T-helper 17 cell (primary cell): Measurements from ENCODE around the gene RFX2. TPM values are rescaled to one million over a fixed set of nuclear protein-coding genes. Genes with fewer than 3 reads are reported as not detected.
"Not testable (repeated sequence)": the region's sequence is repeated elsewhere in the genome, so short reads cannot be mapped to it uniquely, and the experiment has no call there.

Experiments used
- ATAC-seq: fragments of 150-1000 bp; cut with Tn5 transposase; 2 replicates; pipeline ENCODE4 v1.10.0; 2021; ENCODE audit warnings: mild to moderate bottlenecking, moderate library complexity
- DNase-seq, 3 donors: peaks; one replicate each; pipeline versions ENCODE4 v3.0.0 to v3.0.0-alpha.2; 2020 to 2021
- H3K9me3 ChIP-seq: one replicate; pipeline ENCODE4 v1.7.0; 2013; ENCODE audit warnings: low read length, mild to moderate bottlenecking; ENCODE audit not compliant: control insufficient read depth, poor library complexity, severe bottlenecking
- H3K27ac Mint-ChIP-seq: one replicate; pipeline ENCODE4 v1.8.0; 2022; ENCODE audit warnings: mild to moderate bottlenecking, moderate library complexity, mixed read lengths
- H3K27me3 Mint-ChIP-seq: one replicate; pipeline ENCODE4 v1.8.0; 2022; ENCODE audit warnings: mixed read lengths
- H3K36me3 Mint-ChIP-seq: one replicate; pipeline ENCODE4 v1.8.0; 2022; ENCODE audit warnings: low read depth, mixed read lengths
- H3K4me1 Mint-ChIP-seq: one replicate; pipeline ENCODE4 v1.8.0; 2022; ENCODE audit warnings: mild to moderate bottlenecking, mixed read lengths
- H3K4me3 Mint-ChIP-seq: one replicate; pipeline ENCODE4 v1.8.0; 2022; ENCODE audit warnings: mild to moderate bottlenecking, moderate library complexity, mixed read lengths
- total RNA-seq, 4 donors: library from RNA in 2 of 4; stranded (reverse) in 2 of 4; gene quantifications; one replicate each; pipeline ENCODE4 v1.2.3 and lab custom pipeline; 2022 to 2026

Gene RFX2
- total RNA-seq, 2 donors from 2014 or later = 9.0 to 23.3 TPM

DNA sequence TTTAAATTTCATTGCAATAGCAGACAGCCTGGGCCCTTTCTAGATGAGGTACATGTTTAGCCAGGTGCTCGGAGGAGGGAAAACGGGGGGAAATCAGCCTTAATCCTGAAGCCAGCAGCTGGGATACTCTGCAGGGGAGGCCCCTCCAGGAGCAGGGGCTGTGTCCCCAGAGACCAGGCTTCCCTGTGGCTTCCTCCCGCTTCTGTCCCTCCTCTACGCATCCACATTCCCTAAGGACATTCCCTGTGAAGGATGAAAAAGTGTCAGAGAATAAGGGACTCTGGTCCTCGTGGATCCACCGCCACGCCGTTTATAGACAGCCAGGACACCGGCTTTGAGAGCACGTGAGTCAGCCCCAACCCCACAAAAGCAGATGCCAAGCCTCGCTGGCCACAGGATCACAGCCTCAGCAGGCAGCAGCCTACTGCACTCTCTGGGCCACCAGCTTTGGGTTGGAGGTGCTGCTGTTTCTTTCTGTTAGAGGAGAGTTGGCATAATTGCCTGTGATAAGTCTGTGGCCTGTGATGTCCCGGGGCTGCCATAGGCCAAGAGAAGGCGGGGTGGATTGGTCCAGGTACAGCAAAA is 95.7 kb downstream of the RFX2 start:
- no peaks in the 10 kb centered on the region for H3K27me3 Mint-ChIP-seq
- H3K27ac Mint-ChIP-seq = no peak overlapping the region
- H3K9me3 ChIP-seq = no peaks in the 10 kb centered on the region
- H3K4me1 Mint-ChIP-seq = no peaks in the 10 kb centered on the region
- peaks cover 2% of the 10 kb centered on the region for H3K36me3 Mint-ChIP-seq
- DNase-seq (no peak), ATAC-seq (no peak)
- no peak overlapping the region for H3K4me3 Mint-ChIP-seq

DNA sequence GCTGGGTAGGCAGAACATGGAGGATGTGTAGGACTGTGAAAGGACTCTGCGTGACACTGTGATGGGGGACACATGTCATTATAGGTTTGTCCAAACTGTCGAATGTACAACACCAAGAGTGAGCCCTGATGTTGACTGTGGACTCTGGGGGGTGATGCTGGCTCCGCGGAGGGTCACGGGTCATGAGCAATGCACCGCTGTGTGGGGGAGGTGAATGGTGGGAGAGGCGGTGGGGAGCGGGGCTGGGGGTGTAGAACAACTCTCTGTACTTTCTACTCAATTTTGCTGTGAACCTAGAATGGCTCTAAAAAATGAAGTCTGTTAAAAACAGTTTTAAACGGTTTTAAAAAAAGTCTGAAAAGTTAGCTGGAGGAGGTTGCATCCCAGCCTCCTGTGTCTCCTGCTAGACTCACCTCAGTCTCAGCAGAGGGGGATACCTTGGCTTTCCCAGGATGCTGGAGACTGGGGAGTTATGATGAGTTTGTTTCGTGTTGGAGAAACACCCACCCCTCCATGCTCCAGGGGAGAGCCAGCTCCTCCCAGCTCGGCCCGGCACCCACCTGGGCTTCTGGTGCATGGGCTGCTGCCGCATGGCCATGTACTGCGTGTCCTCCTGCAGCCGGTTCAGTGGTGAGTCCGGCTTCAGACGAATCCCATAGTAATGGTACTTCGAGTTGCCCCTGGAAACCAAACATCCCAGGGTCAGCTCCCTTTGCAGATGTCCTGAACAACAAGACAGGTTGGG is 97.7 kb downstream of the RFX2 start:
- no peaks in the 10 kb centered on the region for H3K27me3 Mint-ChIP-seq
- H3K36me3 Mint-ChIP-seq = no peaks in the 10 kb centered on the region
- DNase-seq = no peak
- peaks cover 1% of the 10 kb centered on the region for H3K4me1 Mint-ChIP-seq
- H3K4me3 Mint-ChIP-seq = no peak overlapping the region
- ATAC-seq = no peak
- H3K9me3 ChIP-seq = no peaks in the 10 kb centered on the region
- no peak overlapping the region for H3K27ac Mint-ChIP-seq

DNA sequence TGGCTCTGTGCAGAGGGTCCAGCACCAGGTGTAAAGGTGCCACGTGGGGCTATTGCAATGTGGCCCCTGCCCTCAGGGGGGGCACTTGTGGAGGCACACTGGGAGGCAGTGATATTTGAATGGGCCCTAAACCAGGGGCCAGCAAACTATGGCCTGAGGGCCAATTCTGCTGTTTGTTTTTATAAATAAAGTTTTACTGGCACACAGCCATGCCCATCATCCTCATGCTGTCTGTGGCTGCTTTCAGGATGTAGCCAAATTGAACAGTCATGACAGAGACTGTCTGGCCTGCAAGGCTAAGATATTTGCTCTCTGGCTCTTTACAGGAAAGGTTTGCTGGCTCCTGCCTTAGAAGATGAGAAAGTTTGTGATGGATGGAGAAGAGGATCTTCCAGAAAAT is 98.5 kb downstream of the RFX2 start:
- ATAC-seq (no peak), DNase-seq (no peak)

DNA sequence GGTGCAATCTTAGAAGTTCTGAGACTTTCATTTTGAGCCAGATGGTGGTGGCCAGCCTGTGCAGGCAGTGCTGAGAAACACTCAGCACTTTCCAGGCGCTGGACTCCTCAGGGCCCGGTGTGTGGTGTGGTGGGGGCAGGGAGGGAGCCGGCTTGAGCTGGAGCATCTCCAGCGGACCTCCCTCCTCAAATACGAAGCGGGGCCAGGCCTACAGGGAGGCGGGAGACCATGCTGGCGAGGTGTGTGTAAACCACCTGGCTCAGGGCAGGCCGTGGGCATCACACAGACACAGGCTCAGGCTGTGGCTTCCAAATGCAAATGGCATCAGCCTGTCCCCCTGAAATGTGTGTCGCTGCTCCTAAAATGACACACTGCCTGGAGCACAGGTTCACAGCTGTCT is 99.1 kb downstream of the RFX2 start:
- no peaks in the 10 kb centered on the region for H3K9me3 ChIP-seq
- no peak overlapping the region for H3K4me3 Mint-ChIP-seq
- DNase-seq (no peak), ATAC-seq (no peak)
- H3K4me1 Mint-ChIP-seq = peaks cover 5% of the 10 kb centered on the region
- no peaks in the 10 kb centered on the region for H3K36me3 Mint-ChIP-seq
- no peaks in the 10 kb centered on the region for H3K27me3 Mint-ChIP-seq
- no peak overlapping the region for H3K27ac Mint-ChIP-seq

More for the DNA sequence above, 98.5 kb downstream of the RFX2 start:
- H3K4me1 Mint-ChIP-seq = peaks cover 5% of the 10 kb centered on the region
- no peak overlapping the region for H3K4me3 Mint-ChIP-seq
- H3K36me3 Mint-ChIP-seq = no peaks in the 10 kb centered on the region
- no peak overlapping the region for H3K27ac Mint-ChIP-seq
- H3K9me3 ChIP-seq = no peaks in the 10 kb centered on the region
- H3K27me3 Mint-ChIP-seq = no peaks in the 10 kb centered on the region

DNA sequence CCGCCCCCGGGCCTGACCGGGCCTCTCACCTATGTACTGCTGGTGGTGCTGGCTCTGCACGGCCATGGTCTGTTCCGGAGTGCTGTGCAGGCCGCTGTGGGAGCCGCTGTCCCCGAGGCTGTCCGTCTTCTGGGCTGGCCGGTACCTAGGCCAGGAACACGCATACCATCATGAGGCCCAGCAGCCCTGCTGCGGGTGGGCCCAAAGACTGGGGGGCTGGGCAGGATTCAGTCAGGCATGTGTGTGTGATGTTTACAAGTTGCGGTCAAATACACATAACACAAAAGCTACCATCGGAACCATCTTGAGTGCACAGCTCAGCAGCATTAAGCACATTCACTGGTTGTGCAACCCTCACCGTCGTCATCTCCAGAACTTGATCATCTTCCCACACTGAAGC is 100.2 kb downstream of the RFX2 start:
- DNase-seq (no peak), ATAC-seq (no peak)
- Mint-ChIP-seq H3K4me1 (peaks cover 5% of the 10 kb centered on the region), H3K27ac (no peak overlapping the region), H3K4me3 (no peak overlapping the region), H3K27me3 (no peaks in the 10 kb centered on the region), H3K36me3 (no peaks in the 10 kb centered on the region)
- H3K9me3 ChIP-seq = no peaks in the 10 kb centered on the region

DNA sequence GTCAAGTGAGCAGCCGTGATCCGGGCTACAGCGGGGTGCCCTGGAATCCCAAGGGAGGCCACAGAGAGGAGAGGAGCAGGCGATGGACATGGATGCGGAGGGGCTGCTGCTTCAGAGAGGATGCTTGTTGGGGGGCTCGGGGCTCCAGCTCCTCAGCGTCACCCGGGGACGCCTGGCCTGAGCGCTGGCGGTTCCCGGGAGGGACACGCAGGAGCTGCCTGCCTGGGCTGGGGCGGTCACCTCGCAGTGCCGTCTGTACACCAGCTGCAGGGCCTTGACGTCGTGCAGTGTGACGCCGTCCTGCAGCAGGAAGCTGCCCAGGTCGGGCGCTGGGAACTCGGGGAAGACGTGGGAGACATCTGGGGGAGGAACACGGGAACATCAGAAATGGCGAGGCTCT is 102.4 kb downstream of the RFX2 start:
- H3K4me1 Mint-ChIP-seq = peaks cover 5% of the 10 kb centered on the region
- H3K36me3 Mint-ChIP-seq = no peaks in the 10 kb centered on the region
- DNase-seq = no peak
- H3K4me3 Mint-ChIP-seq = no peak overlapping the region
- H3K27me3 Mint-ChIP-seq = no peaks in the 10 kb centered on the region
- no peak for ATAC-seq
- no peaks in the 10 kb centered on the region for H3K9me3 ChIP-seq
- no peak overlapping the region for H3K27ac Mint-ChIP-seq

DNA sequence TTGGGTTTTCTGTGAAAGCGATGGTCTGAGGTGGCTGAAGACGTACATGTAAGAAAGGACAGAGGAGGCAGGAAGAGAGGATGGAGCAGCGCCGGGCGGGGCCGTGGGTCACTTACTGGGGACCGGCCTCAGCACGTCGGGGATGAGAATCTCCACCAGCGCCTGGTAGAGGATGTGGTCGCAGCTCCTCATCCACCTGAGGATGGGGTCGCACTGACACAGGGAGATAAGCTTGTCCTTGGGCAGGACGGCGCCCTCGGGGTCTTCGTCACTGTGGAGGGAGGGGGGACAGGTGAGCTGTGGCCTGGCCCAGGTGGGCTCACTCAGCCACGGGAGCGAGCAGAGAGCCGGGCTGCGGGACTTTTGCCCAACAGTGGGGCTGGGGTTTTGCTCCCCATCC is 103.4 kb downstream of the RFX2 start:
- Mint-ChIP-seq H3K4me1 (peaks cover 5% of the 10 kb centered on the region), H3K4me3 (no peak overlapping the region), H3K36me3 (no peaks in the 10 kb centered on the region), H3K27ac (no peak overlapping the region), H3K27me3 (no peaks in the 10 kb centered on the region)
- DNase-seq = no peak
- H3K9me3 ChIP-seq = no peaks in the 10 kb centered on the region
- ATAC-seq = no peak

DNA sequence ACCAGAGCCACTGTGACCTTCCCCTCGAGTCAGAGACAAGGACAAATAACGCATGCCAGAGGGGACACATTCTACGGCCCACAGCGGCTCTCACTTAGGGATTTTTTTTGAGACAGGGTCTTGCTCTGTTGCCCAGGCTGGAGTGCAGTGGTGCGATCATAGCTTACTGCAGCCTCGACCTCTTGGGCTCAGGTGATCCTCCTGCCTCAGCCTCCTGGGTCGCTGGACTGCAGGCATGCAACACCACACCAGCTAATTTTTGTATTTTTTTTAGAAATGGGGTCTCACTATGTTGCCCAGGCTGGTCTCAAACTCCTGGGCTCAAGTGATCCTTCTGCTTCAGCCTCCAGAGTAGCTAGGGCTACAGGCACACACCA is 104.2 kb downstream of the RFX2 start:
- not testable (repeated sequence) for H3K4me1 Mint-ChIP-seq, H3K9me3 ChIP-seq, H3K4me3 Mint-ChIP-seq, H3K36me3 Mint-ChIP-seq, ATAC-seq, DNase-seq, H3K27ac Mint-ChIP-seq, H3K27me3 Mint-ChIP-seq

DNA sequence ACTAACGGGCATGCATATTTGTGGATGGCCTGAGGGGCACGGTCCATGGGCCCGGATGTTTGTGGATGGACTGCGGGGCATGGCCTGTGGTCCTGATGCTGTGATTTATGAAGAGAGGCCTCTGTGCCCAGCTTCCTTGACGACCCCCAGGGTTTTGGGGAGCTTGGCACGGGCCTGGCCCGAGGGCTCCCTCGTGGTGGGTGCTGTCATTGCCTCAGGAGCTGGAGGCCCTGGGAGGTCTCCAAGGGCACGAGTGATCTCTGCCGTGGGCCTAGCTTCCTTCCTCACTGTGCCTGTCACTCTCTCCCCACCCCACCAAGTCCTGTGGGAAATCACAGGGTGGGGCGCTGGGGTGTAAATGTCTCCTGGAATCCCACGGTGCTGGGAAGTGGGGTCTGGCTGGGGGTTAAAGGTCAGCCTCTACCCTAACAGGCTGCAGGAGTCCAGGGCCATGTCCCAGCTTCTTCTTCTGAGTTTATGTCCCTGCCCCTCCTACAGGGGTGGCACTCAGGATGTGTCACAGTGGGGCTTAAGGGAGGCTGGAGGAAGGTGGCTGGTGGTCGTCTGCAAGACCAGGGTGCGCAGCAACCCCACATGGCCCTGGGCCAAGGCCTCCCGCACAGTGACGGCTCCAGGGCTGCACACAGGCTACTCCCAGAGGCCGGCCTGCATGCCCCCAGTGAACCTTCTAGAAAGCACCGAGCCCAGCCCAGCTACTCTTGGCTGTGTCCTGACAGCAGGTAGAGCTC is 104.8 kb downstream of the RFX2 start:
- H3K9me3 ChIP-seq = no peaks in the 10 kb centered on the region
- H3K4me3 Mint-ChIP-seq = no peak overlapping the region
- H3K27ac Mint-ChIP-seq = no peak overlapping the region
- no peaks in the 10 kb centered on the region for H3K27me3 Mint-ChIP-seq
- H3K4me1 Mint-ChIP-seq = peaks cover 5% of the 10 kb centered on the region
- no peaks in the 10 kb centered on the region for H3K36me3 Mint-ChIP-seq
- ATAC-seq (no peak), DNase-seq (no peak)

DNA sequence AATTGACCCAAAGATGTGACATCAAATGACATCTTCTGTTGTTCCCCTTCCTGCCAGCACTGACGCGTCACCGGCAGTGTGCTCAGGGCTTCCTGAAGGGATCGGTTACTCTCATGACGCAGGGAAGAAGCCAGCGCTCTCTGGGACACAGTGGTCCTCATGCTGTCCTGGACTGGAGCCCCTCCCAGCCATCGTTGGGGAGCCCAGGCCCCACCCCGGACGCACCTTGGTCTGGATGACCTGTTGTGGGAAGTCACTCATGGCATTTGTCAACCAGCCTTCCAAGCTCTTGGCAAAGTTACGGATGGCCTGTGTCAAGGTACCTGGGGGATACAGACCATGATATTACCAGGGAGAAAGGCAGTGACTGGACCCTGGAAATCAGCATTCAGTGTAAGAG is 106.3 kb downstream of the RFX2 start:
- DNase-seq = no peak
- H3K27ac Mint-ChIP-seq = no peak overlapping the region
- H3K4me3 Mint-ChIP-seq = no peak overlapping the region

DNA sequence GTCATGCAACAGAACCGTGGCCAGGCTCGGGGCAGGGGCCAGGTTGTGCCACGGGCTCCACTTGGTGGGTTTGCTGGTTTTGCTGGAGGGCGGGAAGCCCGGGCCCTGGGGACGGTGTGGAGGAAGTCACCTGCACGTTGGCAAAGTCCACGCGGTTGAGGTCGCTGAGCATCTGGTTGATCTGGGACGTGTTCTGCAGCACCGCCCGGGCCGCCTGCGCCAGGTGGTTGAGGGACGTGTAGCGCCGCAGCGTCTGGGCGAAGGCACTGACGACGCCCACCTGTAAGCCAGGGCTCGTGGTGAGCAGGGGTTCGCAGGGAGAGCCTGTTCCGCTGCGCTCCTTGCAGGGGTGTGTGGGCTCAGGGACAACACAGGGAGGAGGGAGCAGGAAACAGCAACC is 107.7 kb downstream of the RFX2 start:
- Mint-ChIP-seq H3K27ac (no peak overlapping the region), H3K36me3 (peaks cover 3% of the 10 kb centered on the region), H3K27me3 (no peaks in the 10 kb centered on the region), H3K4me3 (no peak overlapping the region), H3K4me1 (peaks cover 4% of the 10 kb centered on the region)
- DNase-seq = no peak
- ATAC-seq = no peak
- H3K9me3 ChIP-seq = no peaks in the 10 kb centered on the region

More for the DNA sequence above, 106.3 kb downstream of the RFX2 start:
- no peaks in the 10 kb centered on the region for H3K27me3 Mint-ChIP-seq
- H3K9me3 ChIP-seq = no peaks in the 10 kb centered on the region
- H3K4me1 Mint-ChIP-seq = peaks cover 5% of the 10 kb centered on the region
- no peak for ATAC-seq
- peaks cover 3% of the 10 kb centered on the region for H3K36me3 Mint-ChIP-seq

DNA sequence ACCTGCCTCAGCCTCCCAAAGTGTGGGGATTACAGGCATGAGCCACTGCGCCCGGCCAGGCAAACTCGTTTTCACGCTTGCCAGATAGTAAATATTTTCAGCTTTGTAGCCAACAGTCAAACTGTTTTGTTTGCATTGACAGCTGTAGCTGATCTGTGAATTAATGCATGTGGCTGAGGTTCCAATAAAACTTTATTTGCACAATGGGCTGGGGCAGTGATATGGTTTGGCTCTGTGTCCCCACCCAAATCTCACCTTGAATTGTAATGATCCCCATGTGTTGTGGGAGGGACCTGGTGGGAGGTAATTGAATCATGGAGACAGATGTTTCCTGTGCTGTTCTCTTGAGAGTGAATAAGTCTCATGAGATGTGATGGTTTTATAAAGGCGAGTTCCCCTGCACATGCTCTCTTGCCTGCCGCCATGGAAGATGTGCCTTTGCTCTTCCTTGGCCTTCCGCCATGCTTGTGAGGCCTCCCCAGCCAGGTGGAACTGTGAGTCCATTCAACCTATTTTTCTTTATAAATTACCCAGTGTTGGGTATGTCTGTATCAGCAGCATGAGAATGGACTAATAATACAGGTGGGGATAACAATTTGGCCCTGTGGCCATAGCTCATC is 110.0 kb downstream of the RFX2 start:
- no peak overlapping the region for H3K27ac Mint-ChIP-seq

DNA sequence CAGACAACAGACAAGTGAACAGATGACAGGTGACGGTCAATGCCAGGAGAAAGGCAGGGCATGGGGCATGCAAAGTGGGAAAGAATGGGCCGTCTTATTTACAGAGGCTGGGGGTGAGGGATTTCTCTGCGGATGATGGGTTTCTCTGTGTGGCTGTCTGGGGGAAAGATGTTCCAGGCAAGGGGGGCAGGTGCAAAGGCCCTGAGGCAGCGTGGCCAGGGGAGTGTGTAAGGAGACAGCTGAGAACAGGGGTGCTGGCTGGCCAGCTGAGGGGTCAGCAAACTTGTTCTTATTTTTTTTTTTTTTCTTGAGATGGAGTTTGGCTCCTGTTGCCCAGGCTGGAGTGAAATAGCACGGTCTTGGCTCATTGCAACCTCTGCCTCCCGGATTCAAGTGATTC is 110.6 kb downstream of the RFX2 start:
- no peaks in the 10 kb centered on the region for H3K4me1 Mint-ChIP-seq
- H3K36me3 Mint-ChIP-seq = peaks cover 3% of the 10 kb centered on the region
- DNase-seq = no peak
- H3K9me3 ChIP-seq = no peaks in the 10 kb centered on the region
- H3K4me3 Mint-ChIP-seq = no peak overlapping the region
- H3K27ac Mint-ChIP-seq = no peak overlapping the region
- ATAC-seq = no peak
- no peaks in the 10 kb centered on the region for H3K27me3 Mint-ChIP-seq

More for the DNA sequence above, 110.0 kb downstream of the RFX2 start:
- DNase-seq (no peak), ATAC-seq (no peak)
- no peaks in the 10 kb centered on the region for H3K9me3 ChIP-seq
- Mint-ChIP-seq H3K4me1 (no peaks in the 10 kb centered on the region), H3K36me3 (peaks cover 3% of the 10 kb centered on the region), H3K4me3 (no peak overlapping the region), H3K27me3 (no peaks in the 10 kb centered on the region)
